Cardiac muscle cell (in vitro differentiated cells and primary cell): ENCODE measurements around the gene ATP12A. TPM values are rescaled to one million over a fixed set of nuclear protein-coding genes. Genes with fewer than 3 reads are reported as not detected.

Experiments
- DNase-seq, 2 donors: peaks; one replicate each; pipeline versions ENCODE4 v3.0.0 to v3.0.0-alpha.2; 2010 to 2017; ENCODE audit warnings: low read depth in 1 of 2, low spot score in 1 of 2
- H3K27ac ChIP-seq: fragments of 200-600 bp; sonication (generic); 2 replicates; pipeline ENCODE4 v1.5.1; 2016
- H3K27me3 ChIP-seq: fragments of 200-600 bp; sonication (generic); 2 replicates; pipeline ENCODE4 v1.6.0; 2016; ENCODE audit warnings: control low read depth
- H3K36me3 ChIP-seq: fragments of 200-600 bp; sonication (generic); 2 replicates; pipeline ENCODE4 v1.5.1; 2016; ENCODE audit warnings: control low read depth
- H3K4me1 ChIP-seq: fragments of 200-600 bp; sonication (generic); 2 replicates; pipeline ENCODE4 v1.8.1; 2017; ENCODE audit warnings: low read depth, mild to moderate bottlenecking, mixed run types
- H3K4me3 ChIP-seq: fragments of 200-600 bp; sonication (generic); 2 replicates; pipeline ENCODE4 v1.5.1; 2016; ENCODE audit warnings: mild to moderate bottlenecking
- H3K9me3 ChIP-seq: fragments of 200-600 bp; sonication (generic); 2 replicates; pipeline ENCODE4 v1.5.1; 2017; ENCODE audit warnings: low read depth, mild to moderate bottlenecking, control low read depth
- CTCF ChIP-seq: IDR thresholded peaks from 2 replicates; pipeline ENCODE4 v1.5.1; 2012; ENCODE audit warnings: low read depth, mild to moderate bottlenecking, low read length
- polyA plus RNA-seq: library from polyadenylated mRNA; unstranded; fragments of >200 nt; fragmentation: Nextera tagmentation; extraction: Ambion mirVana; gene quantifications from 2 replicates; pipeline ENCODE4 v1.2.1, GENCODE V29; 2016
- total RNA-seq: library from RNA; depleted of rRNA; stranded (reverse); fragments of >200 nt; gene quantifications from 2 replicates; pipeline ENCODE4 v1.2.3, GENCODE V29; 2016

ATP12A gene
- total and polyA plus RNA-seq, 2 experiments from 2014 or later: not detected

- H3K4me3 ChIP-seq: no peak overlapping the region
- H3K9me3 ChIP-seq: no peaks in the 10 kb centered on the region
- H3K36me3 ChIP-seq: no peaks in the 10 kb centered on the region
- H3K4me1 ChIP-seq: no peaks in the 10 kb centered on the region
- no peak for TF ChIP-seq CTCF
- no peaks in the 10 kb centered on the region for H3K27me3 ChIP-seq
- H3K27ac ChIP-seq: no peak overlapping the region
- DNase-seq: no peak
Measured at GRCh38 chr13:24663089-24663395, 17.2 kb upstream of the ATP12A start.

- DNase-seq: no peak
- no peak for TF ChIP-seq CTCF
- no peaks in the 10 kb centered on the region for H3K9me3 ChIP-seq
Measured at GRCh38 chr13:24663586-24663985, 16.6 kb upstream of the ATP12A start.

DNA sequence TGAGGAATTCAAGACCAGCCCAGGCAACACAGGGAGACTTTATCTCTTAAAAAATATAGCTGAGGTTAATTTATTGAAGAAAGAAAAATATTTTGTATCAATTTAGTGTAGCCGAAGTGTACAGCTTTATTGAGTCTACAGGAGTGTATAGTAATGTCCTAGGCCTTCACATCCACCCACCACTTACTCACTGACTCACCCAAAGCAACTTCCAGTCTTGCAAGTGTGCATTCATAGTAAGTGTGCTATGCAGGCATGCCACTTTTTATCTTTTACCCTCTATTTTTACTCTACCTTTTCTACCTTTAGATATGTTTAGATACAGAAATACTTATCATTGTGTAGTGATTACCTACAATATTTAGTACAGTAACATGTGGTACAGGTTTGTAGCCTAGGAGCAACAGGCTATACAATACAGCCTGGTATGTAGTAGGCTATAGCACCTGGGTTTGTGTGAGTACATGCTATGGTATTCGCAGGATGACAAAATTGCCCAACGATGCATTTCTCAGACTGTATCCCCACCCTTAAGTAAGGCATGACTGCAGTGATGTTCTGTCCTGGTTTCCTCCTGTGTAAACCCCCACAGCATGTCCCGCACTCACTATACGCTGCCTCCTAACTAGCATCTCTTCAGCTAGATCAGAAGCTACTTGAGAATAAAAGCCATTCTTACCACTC lies 15.3 kb upstream of the ATP12A start:
- H3K4me1 ChIP-seq: no peaks in the 10 kb centered on the region
- H3K27me3 ChIP-seq: no peaks in the 10 kb centered on the region
- DNase-seq: no peak
- no peak for TF ChIP-seq CTCF
- no peaks in the 10 kb centered on the region for H3K9me3 ChIP-seq
- H3K36me3 ChIP-seq: no peaks in the 10 kb centered on the region
- H3K27ac ChIP-seq: no peak overlapping the region
- no peak overlapping the region for H3K4me3 ChIP-seq

More at GRCh38 chr13:24663586-24663985, 16.6 kb upstream of the ATP12A start:
- Histone ChIP-seq H3K36me3 (no peaks in the 10 kb centered on the region), H3K4me1 (no peaks in the 10 kb centered on the region), H3K27me3 (no peaks in the 10 kb centered on the region), H3K27ac (no peak overlapping the region), H3K4me3 (no peak overlapping the region)

DNA sequence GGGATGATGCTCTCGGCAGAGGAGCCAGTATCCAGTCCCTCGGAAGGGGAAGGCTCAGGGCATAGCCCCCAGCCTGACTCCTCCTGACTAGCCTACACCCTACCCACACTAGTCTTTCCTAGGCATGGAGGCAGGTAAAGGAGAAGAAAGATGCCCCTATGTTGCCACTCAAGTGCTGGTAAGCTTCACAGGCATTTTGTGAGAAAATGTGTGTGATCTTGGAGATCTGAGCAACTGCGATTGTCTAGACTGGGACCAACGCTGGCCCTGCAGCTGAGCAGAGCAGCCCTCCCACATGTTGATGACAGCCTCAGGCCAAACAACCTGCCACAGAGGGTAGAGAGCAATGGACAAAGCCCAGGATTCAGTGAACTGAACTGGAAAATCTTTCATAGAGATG lies 11.7 kb upstream of the ATP12A start:
- Histone ChIP-seq H3K36me3 (no peaks in the 10 kb centered on the region), H3K9me3 (no peaks in the 10 kb centered on the region), H3K27ac (no peak overlapping the region), H3K4me3 (no peak overlapping the region), H3K27me3 (no peaks in the 10 kb centered on the region), H3K4me1 (no peaks in the 10 kb centered on the region)
- DNase-seq: no peak
- no peak for TF ChIP-seq CTCF

DNA sequence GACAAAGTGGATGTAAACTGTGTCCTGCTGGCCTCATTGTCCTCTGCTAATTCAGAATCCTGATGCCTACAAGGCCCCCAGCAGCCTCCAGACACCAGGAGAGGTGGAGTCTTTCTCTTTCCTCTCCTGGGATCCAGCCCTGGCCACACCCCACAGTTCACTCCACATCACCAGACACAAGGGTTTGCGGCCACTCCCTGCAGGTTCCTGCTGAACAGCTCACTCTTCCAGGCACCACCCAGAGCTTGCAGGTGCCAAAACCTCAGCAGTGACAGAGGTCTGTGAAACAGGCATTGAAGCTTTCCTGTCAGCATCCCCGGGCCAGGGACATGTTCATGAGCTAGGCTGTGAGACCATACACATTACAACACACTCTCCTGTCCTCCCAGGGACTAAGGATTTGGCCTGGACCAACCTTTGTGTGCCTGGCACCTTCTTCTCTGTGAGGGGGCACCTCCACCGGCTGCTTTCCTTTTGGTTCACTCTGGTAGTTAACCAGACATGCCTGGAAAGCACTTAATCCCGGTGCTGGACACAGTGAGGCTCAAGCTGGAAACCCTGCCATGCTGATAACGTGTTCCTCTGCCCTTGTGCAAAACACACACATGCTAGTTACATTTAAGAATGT lies 11.1 kb upstream of the ATP12A start:
- no peak for DNase-seq
- Histone ChIP-seq H3K4me3 (no peak overlapping the region), H3K4me1 (no peaks in the 10 kb centered on the region), H3K36me3 (no peaks in the 10 kb centered on the region), H3K9me3 (no peaks in the 10 kb centered on the region), H3K27ac (no peak overlapping the region), H3K27me3 (no peaks in the 10 kb centered on the region)
- TF ChIP-seq CTCF: no peak
